CMK (cell line): Measurements from ENCODE around the gene VWA8.
"Not testable (repeated sequence)": the region's sequence is repeated elsewhere in the genome, so short reads cannot be mapped to it uniquely, and the experiment has no call there.

Experiments
- DNase-seq: peaks from one replicate; pipeline ENCODE4 v3.0.0-alpha.2; 2010; ENCODE audit warnings: low read depth

Gene VWA8

GRCh38 chr13:41851351-41851750 is 109.6 kb downstream of the VWA8 start:
- no peak for DNase-seq

DNA sequence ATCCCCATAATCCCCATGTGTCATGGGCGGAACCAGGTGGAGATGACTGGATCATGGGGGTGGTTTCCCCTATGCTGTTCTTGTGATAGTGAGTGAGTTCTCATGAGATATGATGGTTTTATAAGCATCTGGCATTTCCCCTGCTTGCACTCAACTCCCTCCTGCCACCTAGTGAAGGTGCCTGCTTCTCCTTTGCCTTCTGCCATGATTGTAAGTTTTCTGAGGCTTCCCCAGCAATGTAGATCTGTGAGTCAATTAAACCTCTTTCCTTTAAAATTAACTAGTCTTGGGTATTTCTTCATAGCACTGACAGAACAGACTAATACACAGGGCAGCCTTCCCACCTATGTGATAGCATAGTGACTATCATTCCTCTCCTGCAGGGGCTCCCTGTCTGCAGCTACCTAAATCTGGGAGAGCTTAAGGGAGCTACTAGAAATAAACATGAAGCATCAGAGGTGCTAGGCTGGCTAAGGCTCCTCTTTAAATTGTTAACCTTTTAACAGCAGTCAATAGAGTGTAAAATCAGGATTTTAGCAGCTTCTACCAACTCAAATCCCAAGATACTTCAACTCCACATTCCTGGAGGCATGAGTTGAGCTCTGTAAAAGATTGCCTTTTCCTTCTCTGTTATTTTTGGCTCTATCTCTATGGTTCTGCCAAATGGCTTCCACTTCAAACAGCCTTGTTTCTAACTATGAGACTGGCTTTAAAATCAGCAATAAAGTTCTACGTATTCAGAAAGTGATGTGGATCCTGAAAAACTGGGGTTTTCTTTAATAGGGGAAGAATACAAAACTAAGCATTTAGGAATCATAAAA is 112.3 kb downstream of the VWA8 start:
- no peak for DNase-seq

DNA sequence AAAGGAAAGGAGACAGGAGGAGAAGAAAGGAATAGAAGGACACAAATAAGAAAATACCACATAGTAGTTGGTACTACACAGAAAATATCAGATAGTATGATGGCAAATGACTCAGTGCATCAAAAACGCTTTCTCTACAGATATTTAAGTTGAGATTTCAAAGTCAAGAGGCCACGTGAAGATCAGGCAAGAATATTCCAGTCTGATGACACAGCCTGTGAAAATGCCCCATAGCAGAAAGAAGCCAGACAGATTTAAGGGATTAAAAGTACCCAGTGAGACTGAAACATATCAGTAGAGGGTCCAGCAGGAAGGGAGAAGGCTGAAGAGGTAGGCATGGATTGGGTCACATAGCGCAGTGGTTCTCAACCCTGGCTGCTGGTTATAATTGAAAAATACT is 113.7 kb downstream of the VWA8 start:
- DNase-seq, result no peak

- no peak for DNase-seq
Observed at GRCh38 chr13:41842036-41842620, 118.8 kb downstream of the VWA8 start.

DNA sequence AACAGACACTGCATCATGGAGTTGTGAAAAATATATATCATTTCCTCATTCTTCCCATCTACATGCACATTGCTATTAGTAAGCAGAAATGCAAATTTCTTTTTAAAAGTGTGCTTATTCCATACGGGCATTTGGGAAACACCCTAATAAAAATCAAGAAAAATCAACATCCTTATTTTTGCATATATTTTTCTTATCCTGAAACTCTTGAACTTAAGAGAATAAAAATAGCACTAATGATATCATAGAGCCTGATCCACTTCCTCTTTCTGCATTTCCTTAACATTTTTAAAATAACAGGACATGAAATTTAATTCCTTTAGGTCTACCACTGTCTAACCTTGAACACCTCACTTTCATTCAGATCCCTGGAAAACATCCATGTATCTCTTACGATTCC is 123.3 kb downstream of the VWA8 start:
- DNase-seq, result no peak

GRCh38 chr13:41835871-41836270 is 125.0 kb downstream of the VWA8 start:
- DNase-seq, result no peak

DNA sequence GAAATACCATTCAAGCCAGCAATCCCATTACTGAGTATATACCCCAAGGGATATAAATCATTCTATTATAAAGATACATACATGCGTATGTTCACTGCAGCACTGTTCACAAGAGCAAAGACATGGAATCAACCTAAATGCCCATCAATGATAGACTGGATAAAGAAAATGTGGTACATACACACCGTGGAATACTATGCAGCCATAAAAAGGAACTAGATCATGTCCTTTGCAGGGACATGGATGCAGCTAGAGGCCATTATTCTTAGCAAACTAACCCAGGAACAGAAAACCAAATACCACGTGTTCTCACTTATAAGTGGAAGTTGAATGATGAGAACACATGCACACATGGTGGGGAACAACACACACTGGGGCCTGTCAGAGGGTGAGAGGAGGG is 126.2 kb downstream of the VWA8 start:
- DNase-seq, result not testable (repeated sequence)

DNA sequence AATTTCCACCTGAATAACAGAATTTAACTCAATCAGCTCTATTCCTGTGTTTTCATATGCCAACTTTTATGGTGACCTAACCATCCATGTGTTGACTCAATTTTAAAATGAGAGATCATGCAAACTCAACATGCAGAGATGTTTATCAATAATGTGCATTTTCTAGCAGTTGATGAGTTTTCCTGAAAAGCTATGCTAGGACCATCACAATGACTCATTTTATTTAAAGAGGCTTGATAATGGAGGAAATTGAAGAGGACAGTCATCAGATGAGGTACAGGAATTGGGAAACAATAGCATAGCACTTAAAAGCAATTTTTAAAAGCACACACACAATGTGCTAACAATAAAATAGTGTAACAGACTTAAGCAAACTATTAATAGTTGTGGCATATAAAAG is 127.1 kb downstream of the VWA8 start:
- DNase-seq, result no peak

DNA sequence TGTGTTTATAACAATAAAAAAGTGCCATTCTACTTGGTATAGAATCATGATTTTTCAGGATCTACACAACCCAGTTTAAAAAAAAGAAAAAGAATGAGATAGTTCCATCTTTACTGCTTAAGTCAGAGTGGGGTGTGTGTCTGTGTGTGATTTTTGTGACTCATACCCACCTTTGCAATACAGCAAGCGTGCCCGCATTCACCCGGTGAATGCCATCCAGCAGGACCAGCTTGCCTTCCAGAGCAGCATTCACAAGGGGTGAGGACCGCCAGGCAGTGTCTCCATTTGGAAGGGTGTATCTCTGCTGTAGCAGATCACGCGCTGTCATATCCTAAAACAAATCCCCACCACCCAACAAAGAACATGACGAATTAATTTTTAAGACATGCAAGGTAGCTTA is 127.7 kb downstream of the VWA8 start:
- no peak for DNase-seq

DNA sequence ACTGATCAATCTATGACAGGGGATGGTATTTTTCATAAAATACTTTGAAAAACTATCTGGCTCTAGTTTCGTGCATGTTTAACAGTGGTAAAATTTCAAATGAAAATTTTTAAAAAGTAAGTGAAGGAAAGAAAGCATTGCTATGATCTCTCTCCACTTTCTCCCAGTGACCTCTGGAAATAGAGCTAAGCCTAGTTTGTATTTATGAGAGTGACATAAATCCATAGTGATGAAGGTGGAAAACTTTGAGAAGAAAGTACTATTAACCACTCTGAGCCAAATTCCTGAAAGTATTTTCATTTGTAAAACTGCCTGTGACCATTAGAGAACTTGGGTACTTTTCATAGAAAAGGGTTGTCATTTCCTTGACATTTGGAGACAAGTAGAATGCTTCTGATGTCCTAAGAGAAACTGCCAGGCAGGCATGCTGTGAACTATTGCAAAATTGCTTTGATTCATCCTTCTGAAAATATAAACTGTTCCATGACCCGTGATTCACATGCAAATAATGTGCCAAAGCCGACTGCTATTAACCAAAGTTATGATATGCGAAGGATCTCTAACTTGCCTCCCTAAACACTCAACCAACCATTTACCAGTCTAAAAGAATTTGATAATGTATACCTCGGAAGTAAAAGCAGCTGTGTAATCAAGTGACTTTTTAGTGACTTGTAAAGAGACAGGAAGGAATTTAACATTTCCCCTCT is 133.2 kb downstream of the VWA8 start:
- no peak for DNase-seq

DNA sequence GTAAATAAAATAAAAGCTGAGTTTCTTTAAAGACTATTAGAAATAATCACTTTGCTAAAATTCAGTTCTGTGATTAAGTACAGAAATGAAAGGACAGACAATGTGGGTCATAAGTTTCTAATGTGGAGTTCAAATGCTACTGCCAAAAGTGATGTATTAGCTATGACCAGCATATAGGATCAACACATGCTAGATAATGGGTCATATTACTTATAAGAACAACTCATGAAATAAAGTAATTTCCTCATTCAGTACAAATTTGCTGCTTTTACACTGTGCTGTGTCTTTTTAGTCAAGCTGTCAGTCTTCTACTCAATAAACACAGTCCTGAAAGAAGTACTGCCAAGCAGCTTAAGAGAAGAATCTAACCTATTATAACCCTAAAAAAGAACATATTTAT is 135.2 kb downstream of the VWA8 start:
- DNase-seq, result no peak

GRCh38 chr13:41823476-41823875 is 137.4 kb downstream of the VWA8 start:
- no peak for DNase-seq

GRCh38 chr13:41822560-41822959 is 138.3 kb downstream of the VWA8 start:
- no peak for DNase-seq

DNA sequence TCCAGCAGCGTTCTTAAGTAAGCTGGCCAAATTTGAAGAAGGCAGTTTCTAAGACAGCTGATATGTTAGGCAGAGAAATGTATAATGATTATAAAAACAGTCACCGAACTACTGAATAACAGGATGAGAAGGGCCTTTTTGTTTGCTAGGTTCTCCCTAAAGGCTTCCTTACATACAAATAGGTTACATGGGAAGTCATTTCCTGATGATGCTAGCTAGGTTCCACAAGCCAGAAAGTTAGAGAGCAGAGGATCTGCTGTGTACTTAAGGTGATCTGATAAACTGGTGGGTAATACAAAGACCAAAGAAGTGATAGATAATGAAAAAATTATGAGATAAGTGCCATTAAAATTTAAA is 139.7 kb downstream of the VWA8 start:
- no peak for DNase-seq

- DNase-seq, result no peak
Observed at GRCh38 chr13:41820581-41821237, 140.2 kb downstream of the VWA8 start.

- no peak for DNase-seq
Observed at GRCh38 chr13:41816057-41816456, 144.9 kb downstream of the VWA8 start.

- DNase-seq, result no peak
Observed at GRCh38 chr13:41813426-41813825, 147.5 kb downstream of the VWA8 start.

- DNase-seq, result no peak
Observed at GRCh38 chr13:41812851-41813250, 148.1 kb downstream of the VWA8 start.

DNA sequence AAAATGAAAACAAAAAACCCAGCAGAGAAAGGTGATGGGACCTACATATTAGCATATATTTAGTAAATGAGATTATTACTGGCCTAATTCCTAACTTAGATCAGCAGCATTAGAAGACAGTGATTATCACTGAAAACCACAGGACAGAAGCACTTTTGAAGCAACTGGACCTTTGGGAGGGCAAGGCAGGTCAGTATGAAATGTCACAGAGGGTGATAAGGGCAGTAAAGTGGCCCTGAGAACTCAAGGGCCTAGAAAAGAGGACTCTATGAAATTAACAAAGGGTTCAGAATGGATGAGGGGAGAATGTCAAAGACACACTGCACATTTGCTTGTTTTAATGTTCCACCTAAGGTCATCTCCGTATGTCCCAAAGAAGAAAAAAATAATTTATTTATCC is 148.7 kb downstream of the VWA8 start:
- DNase-seq, result no peak

DNA sequence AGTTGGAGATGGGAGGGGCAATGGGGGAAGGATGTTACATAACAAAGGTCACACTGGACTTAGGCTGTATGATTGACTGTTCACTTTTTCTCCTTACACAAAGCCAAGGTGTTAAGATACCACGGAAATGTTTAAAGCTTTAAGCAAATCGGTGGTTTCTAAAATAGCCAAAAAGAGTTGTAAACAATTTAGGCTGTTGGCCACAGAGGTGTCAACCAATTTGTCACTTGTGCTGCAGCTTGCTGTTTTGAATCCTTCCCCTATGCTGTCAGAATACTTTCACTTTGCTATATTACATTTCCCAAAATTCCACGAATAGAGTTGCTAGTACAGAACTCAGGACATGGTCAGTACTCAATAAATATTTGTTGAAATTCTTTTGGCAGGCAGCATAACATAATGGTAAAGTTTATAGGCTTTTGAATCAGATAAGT is 149.3 kb downstream of the VWA8 start:
- no peak for DNase-seq

GRCh38 chr13:41809962-41810361 is 150.9 kb downstream of the VWA8 start:
- no peak for DNase-seq

GRCh38 chr13:41803445-41803735 is 157.5 kb downstream of the VWA8 start:
- DNase-seq, result not testable (repeated sequence)
